Measurements from ENCODE around the gene GYG1.
"Not testable (repeated sequence)": the region's sequence is repeated elsewhere in the genome, so short reads cannot be mapped to it uniquely, and the experiment has no call there.

GYG1 gene

DNA sequence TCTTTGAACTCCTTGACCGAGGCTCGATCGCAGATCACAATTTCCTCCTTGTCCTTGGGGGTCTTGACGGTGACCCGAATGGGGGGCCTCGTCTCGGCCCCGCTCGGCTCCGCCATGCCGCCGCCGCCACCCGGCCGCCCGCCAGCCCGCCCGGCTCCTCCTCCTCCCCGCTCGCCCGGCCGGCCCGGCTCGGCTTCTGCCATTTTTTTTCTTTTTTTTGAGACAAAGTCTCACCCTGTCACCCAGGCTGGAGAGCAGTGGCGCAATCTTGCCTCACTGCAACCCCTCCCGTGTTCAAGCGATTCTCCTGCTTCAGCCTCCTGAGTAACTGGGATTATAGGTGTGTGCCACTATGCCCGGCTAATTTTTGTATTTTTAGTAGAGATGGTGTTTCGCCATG is 3.8 kb upstream of the GYG1 start:
- DNase-seq (ENCODE audit: low spot score): not testable (repeated sequence)

- no peak for DNase-seq (ENCODE audit: low spot score)
These were observed 1.1 kb upstream of the GYG1 start for GRCh38 chr3:148990236-148990635.

DNA sequence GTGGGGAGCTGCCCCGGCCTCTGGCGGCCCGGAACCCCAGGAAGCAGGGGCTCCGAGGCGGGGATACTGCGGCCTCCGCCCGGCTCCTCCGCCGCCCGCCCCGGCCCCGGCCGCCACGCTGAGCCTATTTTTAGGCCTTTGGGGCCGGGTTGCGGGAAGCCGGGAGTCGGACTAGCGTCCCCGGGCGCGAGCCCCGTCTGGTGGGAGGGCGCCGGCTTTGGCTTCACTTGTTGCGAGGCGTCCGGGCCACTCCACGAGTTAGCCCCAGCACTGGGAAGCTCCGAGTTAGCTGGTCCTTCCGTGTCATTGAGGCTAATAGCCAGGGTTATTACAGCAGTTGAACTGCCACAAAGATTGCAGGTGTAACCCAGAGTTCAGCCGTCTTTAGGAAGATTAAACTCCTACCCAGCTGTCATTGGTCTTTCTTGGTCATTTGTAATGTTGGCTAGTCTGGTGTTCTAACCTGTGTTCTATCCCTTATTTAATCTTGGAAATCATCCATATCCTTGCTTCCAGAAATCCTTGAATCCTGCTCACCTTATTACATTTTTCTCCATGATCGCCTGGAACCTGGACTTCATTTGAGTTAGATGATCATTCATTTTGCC is 791 bp downstream of the GYG1 start:
- DNase-seq (ENCODE audit: low spot score): peak; percentile 46

- no peak for DNase-seq (ENCODE audit: low spot score)
These were observed 1.4 kb downstream of the GYG1 start for GRCh38 chr3:148992635-148993255.

DNA sequence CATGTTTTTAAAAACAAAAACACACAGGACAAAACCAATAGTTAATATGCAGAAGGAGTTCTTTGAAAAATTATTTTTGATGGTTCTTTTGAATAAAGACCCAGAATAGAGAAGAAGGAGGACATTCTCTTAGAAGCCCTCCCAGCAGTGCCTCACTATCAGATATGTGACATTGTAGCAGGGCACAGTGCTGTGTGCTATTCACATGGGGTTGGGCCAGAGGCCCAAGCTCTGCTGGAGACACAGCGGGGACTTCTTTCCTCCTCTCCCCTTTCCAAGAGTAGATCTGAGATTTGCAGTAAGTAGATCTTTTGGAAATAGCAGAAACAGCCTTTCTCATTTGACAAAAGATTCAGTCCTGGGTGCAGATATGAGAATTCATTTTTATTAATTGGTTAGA is 6.3 kb downstream of the GYG1 start:
- no peak for DNase-seq (ENCODE audit: low spot score)

DNA sequence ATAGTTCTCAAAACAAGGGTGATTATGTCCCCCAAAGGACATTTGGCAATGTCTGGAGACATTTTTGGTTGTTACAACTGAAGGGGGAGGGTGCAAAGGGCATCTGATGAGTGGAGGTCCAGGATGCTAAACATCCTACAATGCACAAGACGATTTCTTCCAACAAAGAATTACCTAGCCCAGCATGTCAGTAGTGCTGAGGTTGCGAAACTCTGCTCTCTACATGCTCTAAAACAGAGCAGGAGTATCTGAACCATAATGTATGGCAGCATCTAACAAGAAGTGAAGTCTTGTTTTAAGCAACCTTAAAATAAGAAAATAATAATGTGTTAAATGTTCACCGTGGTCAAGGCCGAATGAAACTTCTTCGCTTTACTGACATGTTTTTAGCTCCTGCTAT is 7.0 kb downstream of the GYG1 start:
- no peak for DNase-seq (ENCODE audit: low spot score)

GRCh38 chr3:148998715-148999423 is 7.5 kb downstream of the GYG1 start:
- no peak for DNase-seq (ENCODE audit: low spot score)

DNA sequence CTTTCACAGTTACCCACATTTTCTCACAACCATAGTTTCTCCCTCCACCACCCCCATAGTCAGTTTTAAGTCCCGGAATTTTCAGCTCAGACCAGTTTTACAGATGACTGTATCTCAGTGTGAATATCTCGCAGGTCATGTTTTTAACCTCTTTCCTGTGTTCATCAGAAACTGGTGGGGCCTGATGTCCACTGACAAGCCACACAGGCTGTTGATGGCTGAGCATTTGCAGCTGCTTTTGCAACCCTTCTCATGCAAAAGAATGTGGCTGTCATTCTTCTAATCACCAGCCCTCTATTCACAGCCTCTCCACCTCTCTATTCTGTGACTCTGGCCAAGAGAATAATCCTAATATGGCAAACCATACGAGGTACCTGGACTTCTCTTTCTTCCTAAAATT is 8.5 kb downstream of the GYG1 start:
- no peak for DNase-seq (ENCODE audit: low spot score)

DNA sequence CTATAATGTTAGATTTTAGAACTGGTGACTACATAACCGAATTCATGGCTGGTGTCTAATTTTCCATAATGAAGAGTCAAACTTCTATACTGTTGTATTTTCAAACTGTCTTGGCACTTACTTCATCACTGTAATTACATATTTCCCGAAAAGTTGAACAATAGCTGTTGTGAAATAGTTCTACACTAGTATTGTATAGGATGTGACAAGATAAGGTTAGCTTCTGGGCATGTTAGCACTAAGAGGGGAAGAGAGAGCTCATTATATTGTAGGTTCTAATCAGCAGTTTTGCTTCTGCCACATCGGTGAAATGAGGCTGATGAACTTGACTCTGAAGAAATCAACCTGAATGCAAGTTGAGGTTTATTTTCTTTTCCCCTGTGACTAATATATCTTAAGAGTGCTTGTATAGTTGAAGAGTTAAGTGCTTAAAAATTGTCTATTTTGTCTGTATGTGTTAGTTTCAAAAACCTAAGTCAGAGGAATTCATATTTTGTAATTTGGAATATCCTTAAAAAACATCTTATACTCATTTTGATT is 8.9 kb downstream of the GYG1 start:
- no peak for DNase-seq (ENCODE audit: low spot score)

GRCh38 chr3:149001727-149002126 is 10.4 kb downstream of the GYG1 start:
- DNase-seq (ENCODE audit: low spot score): no peak

DNA sequence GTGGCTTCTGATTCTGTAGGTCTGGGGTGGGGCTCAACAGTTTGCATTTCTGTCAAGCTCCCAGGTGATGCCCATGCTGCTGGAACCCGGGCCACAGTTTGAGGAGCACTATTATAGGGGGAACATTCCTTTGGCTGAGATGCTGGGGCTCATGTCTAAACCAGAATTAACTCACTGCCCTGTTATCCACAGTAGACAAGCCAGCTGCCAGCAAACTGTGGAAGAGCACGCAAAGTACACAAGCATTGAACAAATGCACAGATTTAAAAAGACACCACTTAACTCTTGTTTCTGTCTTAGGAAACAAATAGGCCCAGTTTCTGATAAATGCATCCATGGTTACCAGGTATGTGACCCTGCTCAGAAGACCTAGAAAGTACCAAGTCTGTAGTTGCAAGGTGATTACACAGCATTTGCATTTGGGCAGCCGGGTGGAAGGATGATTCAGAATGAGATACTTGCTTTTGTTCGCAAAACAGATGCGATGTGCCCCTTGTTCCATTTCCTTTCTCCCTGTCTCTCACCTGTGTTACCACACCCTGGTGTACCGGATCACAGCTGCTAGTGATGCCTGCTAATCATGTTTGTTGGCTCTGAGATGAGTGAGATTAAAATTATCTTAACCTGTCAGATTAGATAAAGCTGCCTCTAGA is 12.4 kb downstream of the GYG1 start:
- DNase-seq (ENCODE audit: low spot score): peak; percentile 81

GRCh38 chr3:149004622-149005021 is 13.3 kb downstream of the GYG1 start:
- peak; percentile 89 for DNase-seq (ENCODE audit: low spot score)

- DNase-seq (ENCODE audit: low spot score): no peak
These were observed 14.1 kb downstream of the GYG1 start for GRCh38 chr3:149005416-149005815.

DNA sequence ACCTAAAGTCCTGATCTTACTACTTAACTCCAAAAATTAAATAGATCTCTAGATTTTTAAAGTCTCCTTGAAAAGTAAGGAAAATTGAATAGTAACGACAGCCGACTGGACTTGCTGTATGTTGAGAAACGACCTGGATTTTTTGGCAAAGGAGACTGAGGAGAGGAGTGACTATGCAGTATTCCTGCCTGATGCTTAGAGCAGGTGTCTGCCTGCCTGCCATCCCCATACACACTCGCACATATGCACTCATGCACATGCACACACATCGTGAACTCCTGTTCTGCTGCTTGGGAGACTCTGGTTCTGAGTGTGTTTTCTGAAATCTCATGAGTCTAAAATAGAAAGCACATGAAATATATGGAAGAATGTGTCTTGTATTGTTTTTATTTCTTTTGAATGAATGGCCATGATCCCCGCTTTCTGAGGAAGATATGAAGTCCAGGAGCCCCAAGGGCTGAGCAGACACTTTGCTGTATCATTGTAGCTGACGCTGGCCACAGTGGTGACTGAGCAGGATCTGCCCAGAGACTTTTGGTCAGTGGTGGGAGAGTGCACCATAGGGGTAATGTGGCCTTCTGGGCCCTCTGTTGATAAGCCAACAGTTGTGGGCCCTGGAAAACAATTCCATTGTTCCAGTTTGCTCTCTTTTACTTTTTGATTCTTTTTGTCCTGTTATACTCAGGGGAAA is 16.4 kb downstream of the GYG1 start:
- DNase-seq (ENCODE audit: low spot score): no peak

DNA sequence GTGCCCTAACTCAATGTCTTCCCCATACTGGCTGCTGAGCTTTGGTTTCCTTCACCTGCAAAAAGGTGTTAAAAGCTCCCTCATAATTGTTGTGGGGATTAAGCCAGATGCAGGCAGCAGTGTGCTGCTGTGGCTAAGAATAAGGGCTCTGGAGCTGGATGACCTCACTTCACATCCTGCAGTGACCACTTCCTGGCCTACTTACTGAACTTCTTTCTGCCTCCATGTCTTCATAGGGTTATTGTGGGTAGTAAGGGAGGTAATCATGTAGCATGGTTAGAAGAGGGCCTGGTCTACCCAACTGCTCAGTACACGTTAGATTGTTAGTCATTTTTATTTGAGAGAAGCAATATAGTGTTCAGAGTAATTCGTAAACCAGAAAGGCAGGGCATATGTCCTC is 18.4 kb downstream of the GYG1 start:
- peak; percentile 37 for DNase-seq (ENCODE audit: low spot score)

DNA sequence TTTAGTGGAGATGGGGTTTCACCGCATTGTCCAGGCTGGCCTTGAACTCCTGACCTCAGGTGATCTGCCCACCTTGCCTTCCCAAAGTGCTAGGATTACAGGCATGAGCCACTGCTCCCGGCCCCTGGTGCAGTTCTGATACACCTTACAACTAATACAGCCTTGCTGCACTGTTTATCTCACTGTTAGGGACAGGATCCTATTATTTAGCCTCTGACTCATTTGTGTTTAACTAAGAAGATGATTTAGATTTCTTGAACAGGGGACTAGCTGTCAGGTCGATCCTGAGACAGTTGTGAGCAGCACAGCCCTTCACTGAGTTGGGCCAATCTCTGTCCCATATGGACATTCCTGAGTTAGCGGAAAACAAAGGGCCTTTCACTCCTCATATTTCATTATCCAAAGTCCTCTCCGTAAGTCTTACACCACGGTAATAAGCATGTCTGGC is 19.2 kb downstream of the GYG1 start:
- no peak for DNase-seq (ENCODE audit: low spot score)

DNA sequence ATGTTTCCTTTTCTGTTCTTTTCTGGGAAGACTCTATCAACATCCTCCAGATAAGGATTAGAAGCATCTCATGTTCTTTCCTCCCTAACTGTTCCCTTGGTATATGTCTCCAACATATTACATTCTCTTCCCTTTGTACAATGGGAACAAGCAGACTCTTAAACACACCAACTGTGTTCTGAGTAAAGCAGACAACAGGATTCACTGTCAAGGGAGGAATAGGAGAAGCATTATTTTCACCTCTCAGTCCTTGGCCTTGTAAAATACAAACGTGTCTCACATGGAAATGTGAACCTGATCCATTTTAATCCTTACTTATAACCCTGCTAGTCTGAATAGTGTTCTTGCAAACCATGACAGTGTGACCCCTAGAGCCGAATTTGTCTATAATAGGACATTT is 19.6 kb downstream of the GYG1 start:
- DNase-seq (ENCODE audit: low spot score): no peak

- no peak for DNase-seq (ENCODE audit: low spot score)
These were observed 20.3 kb downstream of the GYG1 start for GRCh38 chr3:149011676-149012075.

DNA sequence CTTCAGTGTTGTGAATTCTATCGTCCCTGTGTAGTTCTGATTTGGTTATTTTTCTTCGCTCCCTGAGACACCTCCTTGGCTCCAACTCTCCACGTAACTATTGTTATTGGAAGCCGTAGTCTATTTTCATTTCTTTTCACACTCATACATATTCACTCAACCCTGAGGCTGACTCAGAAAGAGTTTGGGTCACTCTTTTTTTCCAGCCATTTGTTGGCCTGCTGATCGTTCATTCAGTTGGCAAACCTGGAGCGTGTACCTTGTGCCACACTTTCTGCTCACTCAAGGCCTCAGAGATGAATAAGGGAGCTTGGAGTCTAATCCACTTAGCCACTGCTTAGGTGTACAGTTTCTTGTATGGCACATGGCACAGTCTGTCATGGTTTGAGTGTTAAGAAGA is 22.4 kb downstream of the GYG1 start:
- peak; percentile 20 for DNase-seq (ENCODE audit: low spot score)

- DNase-seq (ENCODE audit: low spot score): no peak
These were observed 24.1 kb downstream of the GYG1 start for GRCh38 chr3:149015393-149015792.

- no peak for DNase-seq (ENCODE audit: low spot score)
These were observed 24.9 kb downstream of the GYG1 start for GRCh38 chr3:149016242-149016641.
